PC-9 (cell line): ENCODE results near the gene PAIP1. TPM values are rescaled to one million over a fixed set of nuclear protein-coding genes. Genes with fewer than 3 reads are reported as not detected.

Source experiments
- BruUV-seq: library from RNA; stranded (reverse); fragments of 400-500 nt; replicated peaks from 2 replicates; lab custom pipeline; 2021; lab: Mats Ljungman, UMichigan
- CTCF ChIA-PET: fragments of 300-600 bp; sonication (Branson Sonifier 250); formaldehyde crosslinking; loops from one replicate; lab custom pipeline; 2022; ENCODE audit warnings: antibody characterized with exemption; lab: Charles Lee
- POLR2A ChIA-PET: fragments of 300-600 bp; sonication (Branson Sonifier 250); formaldehyde crosslinking; loops from one replicate; lab custom pipeline; 2022; ENCODE audit warnings: antibody characterized with exemption; ENCODE audit not compliant: unreplicated experiment; lab: Charles Lee
- DNase-seq, 2 experiments: peaks; one replicate each; pipeline versions ENCODE4 v3.0.0 to v3.0.0-alpha.2; 2015 to 2022; ENCODE audit warnings: mixed read lengths in 1 of 2
- H2AFZ ChIP-seq: fragments of 200-600 bp; sonication (generic); 2 replicates; pipeline ENCODE4 v1.8.1; 2017; ENCODE audit warnings: antibody characterized with exemption
- H3F3A ChIP-seq: fragments of 200-600 bp; sonication (generic); 2 replicates; pipeline ENCODE4 v1.8.1; 2017; ENCODE audit warnings: antibody characterized with exemption, mild to moderate bottlenecking, low read depth; ENCODE audit not compliant: insufficient read depth
- H3K27ac ChIP-seq: fragments of 200-600 bp; sonication (generic); 2 replicates; pipeline ENCODE4 v1.6.1; 2016; ENCODE audit warnings: mixed run types
- H3K27me3 ChIP-seq: fragments of 200-600 bp; sonication (generic); 2 replicates; pipeline ENCODE4 v1.6.1; 2016; ENCODE audit warnings: low read depth, mixed run types; ENCODE audit not compliant: insufficient read depth
- H3K36me3 ChIP-seq: fragments of 200-600 bp; sonication (generic); 2 replicates; pipeline ENCODE4 v1.6.1; 2016; ENCODE audit warnings: low read depth, mixed run types
- H3K4me1 ChIP-seq: fragments of 200-600 bp; sonication (generic); replicated peaks from 2 replicates; pipeline ENCODE4 v1.6.1; 2016; ENCODE audit warnings: mixed run types; ENCODE audit not compliant: insufficient read depth
- H3K4me2 ChIP-seq: fragments of 200-600 bp; sonication (generic); 2 replicates; pipeline ENCODE4 v1.6.1; 2017; ENCODE audit warnings: mixed run types
- H3K4me3 ChIP-seq: fragments of 200-600 bp; sonication (generic); 2 replicates; pipeline ENCODE4 v1.6.1; 2016; ENCODE audit warnings: mixed run types
- H3K79me2 ChIP-seq: fragments of 200-600 bp; sonication (generic); 2 replicates; pipeline ENCODE4 v1.6.1; 2017; ENCODE audit warnings: low read depth, mixed run types
- H3K9me2 ChIP-seq: fragments of 200-600 bp; sonication (generic); 2 replicates; pipeline ENCODE4 v1.8.1; 2017; ENCODE audit warnings: mild to moderate bottlenecking; ENCODE audit not compliant: insufficient read depth
- H3K9me3 ChIP-seq: fragments of 200-600 bp; sonication (generic); 2 replicates; pipeline ENCODE4 v1.8.1; 2016; ENCODE audit warnings: low read depth; ENCODE audit not compliant: insufficient read depth
- H4K20me1 ChIP-seq: fragments of 200-600 bp; sonication (generic); 2 replicates; pipeline ENCODE4 v1.8.1; 2017; ENCODE audit not compliant: insufficient read depth
- CTCF ChIP-seq: fragments of 200-600 bp; sonication (generic); conservative IDR thresholded peaks from 2 replicates; pipeline ENCODE4 v1.6.1; 2017; ENCODE audit warnings: mixed run types, antibody characterized with exemption, mild to moderate bottlenecking, moderate library complexity
- EZH2 ChIP-seq: fragments of 200-600 bp; sonication (generic); IDR thresholded peaks from 2 replicates; pipeline ENCODE4 v1.8.0; 2017; ENCODE audit warnings: antibody characterized with exemption, low read depth
- intact Hi-C: fragments of 100-400 bp; cut with micrococcal nuclease; formaldehyde crosslinking; loops from one replicate; pipeline ENCODE4 v1.10.0; 2022; ENCODE audit not compliant: unreplicated experiment
- total RNA-seq: library from RNA; stranded (reverse); gene quantifications from 2 replicates; pipeline ENCODE4 v1.2.3, GENCODE V29; 2021

The PAIP1 gene
- total RNA-seq, 1 experiment from 2014 or later, result 191 TPM

- Histone ChIP-seq H3K27ac (no peak overlapping the region), H3F3A (no peaks in the 10 kb centered on the region), H2AFZ (no peak overlapping the region), H3K4me3 (no peak overlapping the region), H3K4me2 (no peak overlapping the region), H3K79me2 (no peaks in the 10 kb centered on the region), H4K20me1 (no peaks in the 10 kb centered on the region), H3K4me1 (no peaks in the 10 kb centered on the region), H3K9me3 (no peaks in the 10 kb centered on the region), H3K36me3 (no peaks in the 10 kb centered on the region), H3K9me2 (no peaks in the 10 kb centered on the region), H3K27me3 (no peaks in the 10 kb centered on the region)
- POLR2A ChIA-PET, result no interaction called here
- CTCF ChIA-PET, result no interaction called here
- no TSS peak for BruUV-seq
- no peak for TF ChIP-seq EZH2
- intact Hi-C loops, result no loop called here
- no peak for DNase-seq
Measured at GRCh38 chr5:43592363-43592762, 35.5 kb upstream of the PAIP1 start.

GRCh38 chr5:43590700-43591099, 33.8 kb upstream of the PAIP1 start:
- H2AFZ ChIP-seq, result no peak overlapping the region
- TF ChIP-seq EZH2 (no peak), CTCF (no peak)
- no peaks in the 10 kb centered on the region for H3K27me3 ChIP-seq
- H4K20me1 ChIP-seq, result no peaks in the 10 kb centered on the region
- H3K79me2 ChIP-seq, result no peaks in the 10 kb centered on the region
- no peak for DNase-seq
- H3K9me3 ChIP-seq, result no peaks in the 10 kb centered on the region
- no peak overlapping the region for H3K4me2 ChIP-seq
- CTCF ChIA-PET, result no interaction called here
- no peak overlapping the region for H3K4me3 ChIP-seq
- no TSS peak for BruUV-seq
- H3K4me1 ChIP-seq, result no peaks in the 10 kb centered on the region
- no peaks in the 10 kb centered on the region for H3F3A ChIP-seq
- intact Hi-C loops, result no loop called here
- H3K9me2 ChIP-seq, result no peaks in the 10 kb centered on the region
- H3K27ac ChIP-seq, result no peak overlapping the region
- no peaks in the 10 kb centered on the region for H3K36me3 ChIP-seq
- POLR2A ChIA-PET, result no interaction called here

GRCh38 chr5:43589310-43589709, 32.4 kb upstream of the PAIP1 start:
- intact Hi-C loops, result no loop called here
- no peak for DNase-seq
- no peaks in the 10 kb centered on the region for H4K20me1 ChIP-seq
- H3K36me3 ChIP-seq, result no peaks in the 10 kb centered on the region
- CTCF ChIA-PET, result no interaction called here
- H3K9me3 ChIP-seq, result no peaks in the 10 kb centered on the region
- H2AFZ ChIP-seq, result no peak overlapping the region
- H3K27me3 ChIP-seq, result no peaks in the 10 kb centered on the region
- BruUV-seq, result no TSS peak
- no peaks in the 10 kb centered on the region for H3K9me2 ChIP-seq
- no peak overlapping the region for H3K27ac ChIP-seq
- no peak for TF ChIP-seq CTCF
- no peak for TF ChIP-seq EZH2
- no peak overlapping the region for H3K4me3 ChIP-seq
- POLR2A ChIA-PET, result no interaction called here
- H3K79me2 ChIP-seq, result no peaks in the 10 kb centered on the region
- no peaks in the 10 kb centered on the region for H3K4me1 ChIP-seq
- no peaks in the 10 kb centered on the region for H3F3A ChIP-seq
- H3K4me2 ChIP-seq, result no peak overlapping the region

- Histone ChIP-seq H4K20me1 (no peaks in the 10 kb centered on the region), H3K27ac (no peak overlapping the region), H3K9me2 (no peaks in the 10 kb centered on the region), H3K79me2 (no peaks in the 10 kb centered on the region), H3K4me1 (no peaks in the 10 kb centered on the region), H2AFZ (no peak overlapping the region), H3F3A (no peaks in the 10 kb centered on the region), H3K4me3 (no peak overlapping the region), H3K9me3 (no peaks in the 10 kb centered on the region), H3K4me2 (no peak overlapping the region), H3K27me3 (no peaks in the 10 kb centered on the region), H3K36me3 (no peaks in the 10 kb centered on the region)
- POLR2A ChIA-PET, result interaction anchor here (0.6 kb wide), 1 partner anchor 43 kb away, joined by 3 read pairs; no protein-coding TSS in a partner anchor
- TF ChIP-seq EZH2, result no peak
- no peak for TF ChIP-seq CTCF
- intact Hi-C loops, result no loop called here
- no peak for DNase-seq
- BruUV-seq, result no TSS peak
- CTCF ChIA-PET, result no interaction called here
Measured at GRCh38 chr5:43588842-43589241, 32.0 kb upstream of the PAIP1 start.
